Gastroesophageal sphincter (tissue), 3 donors: ENCODE data around the gene SEC61G.

Experiments used
- CTCF ChIP-seq, 4 experiments: fragments of 200-600 bp in 2 of 4; fragments of 450-650 bp in 2 of 4; sonication (generic) in 1 of 4; IDR thresholded peaks; one replicate each; pipeline ENCODE4 v1.5.1; 2017 to 2019; ENCODE audit warnings: antibody characterized with exemption in 4 of 4, mild to moderate bottlenecking in 2 of 4, moderate library complexity in 2 of 4
- POLR2A ChIP-seq, 2 donors: fragments of 450-650 bp; IDR thresholded peaks; one replicate each; pipeline ENCODE4 v1.6.1; 2017; ENCODE audit warnings: antibody characterized with exemption in 2 of 2, mild to moderate bottlenecking in 2 of 2, moderate library complexity in 1 of 2
- POLR2AphosphoS5 ChIP-seq: sonication (generic); formaldehyde crosslinking; IDR thresholded peaks from one replicate; pipeline ENCODE4 v1.6.1; 2017; ENCODE audit warnings: antibody characterized with exemption

GRCh38 chr7:54729107-54729506 is 29.9 kb downstream of the SEC61G start:
- TF ChIP-seq POLR2AphosphoS5 = no peak
- TF ChIP-seq CTCF (IDR thresholded peaks at IDR 0.05) = no peak
- TF ChIP-seq POLR2A (IDR thresholded peaks at IDR 0.05) = no peak
